H1 (cell line): ENCODE measurements around the gene KCTD15. TPM values are rescaled to one million over a fixed set of nuclear protein-coding genes. Genes with fewer than 3 reads are reported as not detected.

Source experiments
- CTCF ChIA-PET: fragments of 300-600 bp; sonication (Branson Sonifier 250); formaldehyde crosslinking; loops from one replicate; lab custom pipeline; 2021; ENCODE audit not compliant: partially characterized antibody; lab: Charles Lee
- POLR2A ChIA-PET: fragments of 300-600 bp; sonication (Branson Sonifier 250); formaldehyde crosslinking; loops from one replicate; lab custom pipeline; 2021; ENCODE audit warnings: inconsistent platforms; ENCODE audit not compliant: partially characterized antibody; lab: Charles Lee
- DNase-seq, 2 experiments: peaks; one replicate each; pipeline versions ENCODE4 v3.0.0 to v3.0.0-alpha.2; 2010 to 2022; ENCODE audit warnings: low spot score in 2 of 2, low read depth in 1 of 2, mixed read lengths in 1 of 2
- FAIRE-seq: peaks from 2 replicates; lab custom pipeline; 2011; peaks lifted over from hg19 to GRCh38; lab: Jason Lieb, UNC
- H2AFZ ChIP-seq: 2 replicates; pipeline ENCODE4 v1.8.1; 2012; ENCODE audit warnings: low read length, inconsistent platforms
- H2AK5ac ChIP-seq: 2 replicates; pipeline ENCODE4 v1.6.1; 2013; ENCODE audit warnings: low read depth, low read length
- H2BK120ac ChIP-seq: replicated peaks from 2 replicates; pipeline ENCODE3; 2013; ENCODE audit warnings: low read depth, low read length, inconsistent platforms
- H2BK12ac ChIP-seq: 2 replicates; pipeline ENCODE4 v1.6.1; 2013; ENCODE audit warnings: low read depth, low read length
- H2BK15ac ChIP-seq: 2 replicates; pipeline ENCODE4 v1.6.1; 2013; ENCODE audit warnings: low read length
- H2BK20ac ChIP-seq: 2 replicates; pipeline ENCODE4 v1.6.1; 2013; ENCODE audit warnings: low read length
- H2BK5ac ChIP-seq: 2 replicates; pipeline ENCODE4 v1.6.1; 2013; ENCODE audit warnings: low read depth, low read length
- H3K14ac ChIP-seq: 2 replicates; pipeline ENCODE4 v1.6.1; 2013; ENCODE audit warnings: inconsistent platforms; ENCODE audit not compliant: insufficient read length
- H3K18ac ChIP-seq: 2 replicates; pipeline ENCODE4 v1.6.1; 2013; ENCODE audit warnings: low read length; ENCODE audit errors: extremely low read depth
- H3K23ac ChIP-seq: 2 replicates; pipeline ENCODE4 v1.6.1; 2013; ENCODE audit warnings: inconsistent platforms; ENCODE audit not compliant: insufficient read length
- H3K23me2 ChIP-seq: 2 replicates; pipeline ENCODE4 v1.6.1; 2013; ENCODE audit warnings: low read depth, low read length
- H3K27ac ChIP-seq: 2 replicates; pipeline ENCODE4 v1.6.1; 2011; ENCODE audit warnings: low read depth, low read length, inconsistent platforms
- H3K27me3 ChIP-seq, 4 experiments: replicated peaks in 1 of 4; 1 replicate in 1 of 4; 2 replicates in 3 of 4; pipeline versions ENCODE4 v1.6.1 to v1.8.1; 2011 to 2013; ENCODE audit warnings: low read length in 3 of 4, mild to moderate bottlenecking in 3 of 4, inconsistent platforms in 2 of 4, mixed read lengths in 2 of 4, moderate library complexity in 1 of 4; ENCODE audit not compliant: control insufficient read depth in 3 of 4, insufficient read depth in 3 of 4; ENCODE audit errors: extremely low read depth in 1 of 4
- H3K36me3 ChIP-seq, 4 experiments: 2 replicates each; pipeline versions ENCODE4 v1.6.1 to v1.8.1; 2011 to 2013; ENCODE audit warnings: mild to moderate bottlenecking in 4 of 4, low read length in 3 of 4, moderate library complexity in 2 of 4, control low read depth in 1 of 4, inconsistent platforms in 1 of 4; ENCODE audit not compliant: insufficient read depth in 4 of 4, control insufficient read depth in 2 of 4
- H3K4ac ChIP-seq: replicated peaks from 2 replicates; pipeline ENCODE3; 2013; ENCODE audit warnings: low read length, low read depth, mixed read lengths, inconsistent platforms; ENCODE audit not compliant: insufficient read length
- H3K4me1 ChIP-seq, 4 experiments: replicated peaks in 1 of 4; 1 replicate in 1 of 4; 2 replicates in 3 of 4; pipeline versions ENCODE4 v1.6.1 to v1.8.1; 2011 to 2013; ENCODE audit warnings: low read length in 3 of 4, inconsistent platforms in 2 of 4, mixed read lengths in 1 of 4; ENCODE audit not compliant: insufficient read depth in 4 of 4, control insufficient read depth in 3 of 4
- H3K4me2 ChIP-seq, 2 experiments: 2 replicates each; pipeline versions ENCODE4 v1.6.1 to v1.8.1; 2011 to 2013; ENCODE audit warnings: low read depth in 2 of 2, low read length in 2 of 2, control low read depth in 1 of 2, inconsistent platforms in 1 of 2, mild to moderate bottlenecking in 1 of 2; ENCODE audit not compliant: insufficient read depth in 1 of 2
- H3K4me3 ChIP-seq, 4 experiments: fragments of 200-600, 300-600 bp in 1 of 4; sonication (generic), shearing (Covaris generic), sonication (Bioruptor Twin) in 1 of 4; 2 replicates each; pipeline versions ENCODE4 v1.5.1 to v1.8.1; 2011 to 2016; ENCODE audit warnings: low read length in 4 of 4, low read depth in 3 of 4, control low read depth in 2 of 4, inconsistent platforms in 2 of 4, mild to moderate bottlenecking in 2 of 4, mixed read lengths in 1 of 4, moderate library complexity in 1 of 4; ENCODE audit not compliant: insufficient read depth in 2 of 4; ENCODE audit errors: extremely low read depth in 1 of 4
- H3K56ac ChIP-seq: replicated peaks from 2 replicates; pipeline ENCODE3; 2013; ENCODE audit warnings: low read depth, mild to moderate bottlenecking, mixed read lengths, low read length, inconsistent platforms; ENCODE audit not compliant: insufficient read length
- H3K79me1 ChIP-seq: 2 replicates; pipeline ENCODE4 v1.6.1; 2013; ENCODE audit warnings: low read depth, low read length, control low read depth
- H3K79me2 ChIP-seq, 2 experiments: 2 replicates each; pipeline versions ENCODE4 v1.6.1 to v1.8.1; 2012 to 2013; ENCODE audit warnings: low read length in 2 of 2, mild to moderate bottlenecking in 2 of 2, inconsistent platforms in 1 of 2; ENCODE audit not compliant: insufficient read depth in 2 of 2, control insufficient read depth in 1 of 2
- H3K9ac ChIP-seq, 4 experiments: replicated peaks in 1 of 4; 1 replicate in 1 of 4; 2 replicates in 3 of 4; pipeline versions ENCODE4 v1.6.1 to v1.8.1; 2011 to 2013; ENCODE audit warnings: low read depth in 3 of 4, low read length in 3 of 4, control low read depth in 2 of 4, mild to moderate bottlenecking in 2 of 4, moderate library complexity in 2 of 4, inconsistent platforms in 1 of 4; ENCODE audit errors: extremely low read depth in 1 of 4
- H3K9me3 ChIP-seq, 2 experiments: 2 replicates each; pipeline versions ENCODE4 v1.6.1 to v1.8.1; 2012 to 2013; ENCODE audit warnings: mild to moderate bottlenecking in 2 of 2, moderate library complexity in 2 of 2, control low read depth in 1 of 2, inconsistent platforms in 1 of 2, low read depth in 1 of 2, low read length in 1 of 2, mixed read lengths in 1 of 2; ENCODE audit not compliant: insufficient read depth in 2 of 2
- H4K20me1 ChIP-seq, 2 experiments: replicated peaks in 1 of 2; 2 replicates each; pipeline versions ENCODE3 to v1.8.1; 2011 to 2013; ENCODE audit warnings: inconsistent platforms in 2 of 2, low read length in 2 of 2, mild to moderate bottlenecking in 1 of 2; ENCODE audit not compliant: insufficient read depth in 2 of 2, control insufficient read depth in 1 of 2
- H4K5ac ChIP-seq: 2 replicates; pipeline ENCODE4 v1.6.1; 2013; ENCODE audit warnings: low read length, low read depth, mixed read lengths, inconsistent platforms; ENCODE audit not compliant: insufficient read length
- H4K8ac ChIP-seq: 2 replicates; pipeline ENCODE4 v1.8.0; 2013; ENCODE audit warnings: mild to moderate bottlenecking, moderate library complexity, low read length, inconsistent platforms; ENCODE audit not compliant: insufficient read depth; ENCODE audit errors: extremely low read depth
- H4K91ac ChIP-seq: replicated peaks from 2 replicates; pipeline ENCODE3; 2013; ENCODE audit warnings: low read length, mixed read lengths, inconsistent platforms; ENCODE audit not compliant: insufficient read length
- ASH2L ChIP-seq: fragments of 200-600, 300-600 bp; sonication (generic); IDR thresholded peaks from one replicate; pipeline ENCODE4 v1.7.1; 2017; ENCODE audit warnings: low read length
- BCL11A ChIP-seq, 2 experiments: IDR thresholded peaks; one replicate each; pipeline ENCODE4 v1.6.1; 2011; ENCODE audit warnings: low read depth in 2 of 2, low read length in 2 of 2, mild to moderate bottlenecking in 2 of 2
- CHD1 ChIP-seq: IDR thresholded peaks from 2 replicates; pipeline ENCODE4 v1.6.1; 2012; ENCODE audit warnings: low read depth, low read length, improper control_type of control experiment
- CREB1 ChIP-seq: IDR thresholded peaks from 2 replicates; pipeline ENCODE4 v1.6.1; 2012; ENCODE audit warnings: inconsistent platforms
- CTBP2 ChIP-seq: IDR thresholded peaks from 2 replicates; pipeline ENCODE4 v1.7.0; 2011; ENCODE audit warnings: borderline replicate concordance, mild to moderate bottlenecking, moderate library complexity, mixed read lengths, low read length; ENCODE audit not compliant: insufficient read depth, insufficient read length
- FOSL1 ChIP-seq: IDR thresholded peaks from 2 replicates; pipeline ENCODE4 v1.6.1; 2011; ENCODE audit warnings: mild to moderate bottlenecking, low read depth, low read length, moderate library complexity; ENCODE audit not compliant: insufficient read depth
- GABPA ChIP-seq: IDR thresholded peaks from 2 replicates; pipeline ENCODE4 v1.6.1; 2011; ENCODE audit warnings: mild to moderate bottlenecking, low read length, moderate library complexity, borderline replicate concordance; ENCODE audit not compliant: insufficient read depth
- KDM4A ChIP-seq: IDR thresholded peaks from one replicate; pipeline ENCODE4 v1.7.1; 2012; ENCODE audit warnings: low read depth, mild to moderate bottlenecking, moderate library complexity, low read length, inconsistent platforms; ENCODE audit not compliant: severe bottlenecking
- POU5F1 ChIP-seq: IDR thresholded peaks from 2 replicates; pipeline ENCODE4 v1.6.1; 2011; ENCODE audit warnings: low read depth, mild to moderate bottlenecking, low read length, moderate library complexity
- RAD21 ChIP-seq, 2 experiments: IDR thresholded peaks in 1 of 2; conservative IDR thresholded peaks in 1 of 2; 2 replicates each; pipeline ENCODE4 v1.6.1; 2011; ENCODE audit warnings: low read depth in 2 of 2, low read length in 2 of 2, improper control_type of control experiment in 1 of 2, inconsistent platforms in 1 of 2, mild to moderate bottlenecking in 1 of 2, moderate library complexity in 1 of 2
- SAP30 ChIP-seq: fragments of 300-600 bp; sonication (generic); IDR thresholded peaks from 2 replicates; pipeline ENCODE4 v1.7.1; 2012; ENCODE audit warnings: low read length, moderate library complexity, mild to moderate bottlenecking, inconsistent platforms; ENCODE audit not compliant: insufficient read depth, insufficient replicate concordance
- SP4 ChIP-seq: IDR thresholded peaks from 2 replicates; pipeline ENCODE4 v1.6.1; 2012; ENCODE audit warnings: low read length, inconsistent platforms
- TAF1 ChIP-seq: IDR thresholded peaks from 2 replicates; pipeline ENCODE4 v1.6.1; 2011; ENCODE audit warnings: mild to moderate bottlenecking, low read depth, low read length
- TEAD4 ChIP-seq: IDR thresholded peaks from 2 replicates; pipeline ENCODE4 v1.6.1; 2012; ENCODE audit warnings: low read depth, low read length, inconsistent platforms, mixed read lengths
- YY1 ChIP-seq: IDR thresholded peaks from 2 replicates; pipeline ENCODE4 v1.6.1; 2011; ENCODE audit warnings: low read depth, mild to moderate bottlenecking, low read length
- WGBS, 2 experiments: shearing (Covaris generic) in 1 of 2; methylation state at CpG; one replicate each; pipeline versions ENCODE4 v1.1.6 to v1.1.7; 2013 to 2015; ENCODE audit warnings: low lambda C conversion rate in 2 of 2, mixed read lengths in 2 of 2, inconsistent platforms in 1 of 2, low coverage in 1 of 2, missing lambda C conversion rate in 1 of 2; ENCODE audit not compliant: insufficient replicate concordance in 2 of 2, insufficient coverage in 1 of 2, insufficient read length in 1 of 2; ENCODE audit errors: extremely low coverage in 1 of 2, missing lambda C conversion rate in 1 of 2; 5-methylcytosine and 5-hydroxymethylcytosine counted together
- polyA plus RNA-seq, 7 experiments: library from polyadenylated mRNA; depleted of rRNA in 3 of 7; stranded (reverse) in 5 of 7; unstranded in 2 of 7; fragments of >200 nt in 5 of 7; fragments of 200-250 nt in 2 of 7; gene quantifications; 1 replicate in 5 of 7; 2 replicates in 1 of 7; 4 replicates in 1 of 7; pipeline versions ENCODE4 v1.2.1 to v1.2.3, GENCODE V29; 2011 to 2013; ENCODE audit warnings: missing spikeins in 2 of 7, mixed read lengths in 2 of 7
- total RNA-seq: library from RNA; stranded (reverse); fragmentation: NEBNext Ultra II Directional; extraction: Animal tissue kit (Norgen Biotek cat#: 25700); gene quantifications from 2 replicates; pipeline ENCODE4 v1.2.1, GENCODE V29; 2021

KCTD15 gene
- total and polyA plus RNA-seq, 2 of the 8 experiments (the other 6 are each of a cell fraction or from before 2014, with no cell fraction given) = 25.1 to 27.0 TPM

DNA sequence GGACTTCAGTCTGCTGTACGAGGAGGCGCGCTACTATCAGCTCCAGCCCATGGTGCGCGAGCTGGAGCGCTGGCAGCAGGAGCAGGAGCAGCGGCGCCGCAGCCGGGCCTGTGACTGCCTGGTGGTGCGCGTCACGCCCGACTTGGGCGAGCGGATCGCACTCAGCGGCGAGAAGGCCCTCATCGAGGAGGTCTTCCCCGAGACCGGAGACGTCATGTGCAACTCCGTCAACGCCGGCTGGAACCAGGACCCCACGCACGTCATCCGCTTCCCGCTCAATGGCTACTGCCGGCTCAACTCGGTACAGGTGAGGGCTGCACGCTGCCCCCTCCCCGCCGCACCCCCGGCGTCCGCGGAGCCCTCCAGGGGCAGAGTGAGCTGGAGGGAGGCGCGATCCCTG lies 14.6 kb downstream of the KCTD15 start:
- Histone ChIP-seq H3K9me3 (no peaks in the 10 kb centered on the region), H3K23ac (no peak overlapping the region), H3K4me3 (no peak overlapping the region), H3K18ac (no peak overlapping the region), H3K27me3 (no peaks in the 10 kb centered on the region), H4K20me1 (peaks cover 5 to 13% of the 10 kb centered on the region in 2 experiments), H3K4ac (no peak overlapping the region), H2BK15ac (no peak overlapping the region), H4K5ac (no peak overlapping the region), H2AK5ac (no peak overlapping the region), H2AFZ (no peak overlapping the region), H4K91ac (no peak overlapping the region), H3K27ac (no peak overlapping the region), H3K9ac (no peak overlapping the region), H3K4me2 (no peak overlapping the region), H2BK20ac (no peak overlapping the region), H2BK5ac (no peak overlapping the region), H3K79me1 (no peaks in the 10 kb centered on the region; the same call in 1 of the 2 replicates), H2BK120ac (no peak overlapping the region), H3K79me2 (no peaks in the 10 kb centered on the region), H3K4me1 (no peaks in the 10 kb centered on the region; a peak in 1 of 7 replicates), H3K56ac (no peak overlapping the region), H4K8ac (no peak overlapping the region), H2BK12ac (no peak overlapping the region), H3K23me2 (no peaks in the 10 kb centered on the region), H3K36me3 (peaks cover 7 to 27% (median 16%) of the 10 kb centered on the region in 4 experiments; a peak in 6 of 8 replicates), H3K14ac (no peak overlapping the region)
- DNase-seq = no peak
- FAIRE-seq = no peak
- 93% methylated on average over 15 of the region's 41 CpGs; no CpG with 5 or more reads in 1 of the 2 experiments for WGBS, 2 experiments
- ChIA-PET CTCF (interaction anchor here (0.5 to 1.3 kb wide), 6 partner anchors 10 to 692 kb away, joined by 3 to 5 read pairs (median 4); no protein-coding TSS in a partner anchor), POLR2A (interaction anchor here (0.9 to 2.8 kb wide), 2 partner anchors 8 to 14 kb away, joined by 3 to 9 read pairs; no protein-coding TSS in a partner anchor)
- TF ChIP-seq YY1 (no peak), RAD21 (IDR thresholded peaks at IDR 0.05 in 1 of 2, conservative IDR thresholded peaks at IDR 0.05 in 1 of 2; ENCODE audit: low read depth in 2 of 2, low read length in 2 of 2) (no peak), GABPA (no peak), SAP30 (no peak), BCL11A (IDR thresholded peaks at IDR 0.05; ENCODE audit: low read depth in 2 of 2, low read length in 2 of 2) (no peak), SP4 (no peak), TEAD4 (no peak), FOSL1 (no peak), CHD1 (no peak), KDM4A (no peak), POU5F1 (no peak), ASH2L (no peak), CREB1 (no peak), CTBP2 (no peak), TAF1 (no peak)
